HG03108 (cell line): ENCODE results near the gene IGFN1.

ENCODE experiments used
- ATAC-seq: cut with Tn5 transposase; IDR thresholded peaks from one replicate; pipeline ENCODE4 v1.9.1; 2021; ENCODE audit warnings: moderate library complexity; ENCODE audit not compliant: unreplicated experiment

Gene IGFN1

GRCh38 chr1:201184307-201185122 is 6.1 kb upstream of the IGFN1 start:
- ATAC-seq = no peak

- ATAC-seq = no peak
These were observed 5.5 kb upstream of the IGFN1 start for GRCh38 chr1:201185123-201185453.

DNA sequence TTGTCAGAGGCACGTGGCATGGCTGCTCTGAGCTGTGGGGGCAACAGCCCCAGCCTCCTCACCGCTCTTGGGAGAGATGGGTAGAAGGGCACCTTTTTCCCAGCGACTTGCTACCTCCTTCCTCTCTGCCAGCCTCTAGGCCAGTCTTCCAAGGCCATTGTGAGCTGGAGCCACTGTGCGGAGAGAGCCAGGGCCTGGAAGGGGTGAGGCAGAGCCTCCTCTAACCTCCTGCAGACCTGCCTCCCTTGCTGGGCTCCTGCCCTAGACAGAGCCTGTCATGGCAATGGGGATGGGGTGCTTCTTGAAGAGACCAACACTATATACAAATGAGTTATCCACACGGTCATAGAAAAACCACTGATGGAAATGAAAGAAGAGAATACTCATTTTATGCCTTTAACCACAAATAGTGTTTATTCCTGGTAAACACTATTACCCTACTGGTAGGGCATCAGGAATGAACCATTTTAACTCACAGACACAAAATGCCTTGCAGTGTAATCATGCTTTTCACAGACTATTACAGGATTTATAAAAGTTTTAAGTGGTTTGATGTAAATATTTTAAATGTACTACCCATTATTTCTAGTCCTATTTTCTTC is 5.0 kb upstream of the IGFN1 start:
- no peak for ATAC-seq

DNA sequence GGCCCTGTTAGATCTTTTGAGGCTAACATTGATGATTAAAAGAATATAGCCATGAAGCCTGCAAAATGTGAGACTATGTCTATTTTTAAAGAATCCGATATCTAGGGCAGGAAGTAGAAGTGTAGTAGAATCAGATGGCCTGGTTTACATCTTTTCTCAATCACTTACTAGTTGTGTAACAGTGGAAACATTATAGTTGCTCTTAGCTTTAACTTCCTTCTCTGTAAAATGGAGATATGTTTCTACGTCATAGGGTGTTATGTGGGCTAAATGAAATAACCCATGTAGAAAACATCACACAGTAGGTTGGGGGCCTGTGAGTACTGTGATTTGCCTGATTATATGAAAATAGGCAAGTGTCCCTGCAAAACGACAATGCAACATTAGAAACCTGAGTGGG is 4.4 kb upstream of the IGFN1 start:
- no peak for ATAC-seq

- no peak for ATAC-seq
These were observed 1.5 kb upstream of the IGFN1 start for GRCh38 chr1:201189085-201189484.

DNA sequence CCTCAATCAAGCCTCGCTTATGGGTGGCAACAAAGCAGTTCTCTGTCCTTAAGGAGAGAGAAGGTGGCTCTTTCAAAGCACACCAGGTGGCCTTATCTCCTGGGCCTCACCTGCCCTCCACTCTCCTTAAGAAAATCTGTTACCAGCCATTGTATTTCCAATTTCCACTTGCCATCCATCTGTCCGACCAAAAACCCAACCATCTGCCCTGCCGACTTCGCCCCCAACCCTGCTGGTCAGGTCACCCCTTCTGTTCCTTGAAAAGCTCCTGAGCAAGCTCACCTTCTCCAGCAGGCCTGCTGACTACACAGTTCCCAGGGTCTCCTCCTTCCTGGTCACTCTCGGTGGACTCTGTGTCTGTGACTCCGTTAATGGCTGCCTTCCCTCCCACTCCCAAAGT is 619 bp upstream of the IGFN1 start:
- ATAC-seq = no peak

DNA sequence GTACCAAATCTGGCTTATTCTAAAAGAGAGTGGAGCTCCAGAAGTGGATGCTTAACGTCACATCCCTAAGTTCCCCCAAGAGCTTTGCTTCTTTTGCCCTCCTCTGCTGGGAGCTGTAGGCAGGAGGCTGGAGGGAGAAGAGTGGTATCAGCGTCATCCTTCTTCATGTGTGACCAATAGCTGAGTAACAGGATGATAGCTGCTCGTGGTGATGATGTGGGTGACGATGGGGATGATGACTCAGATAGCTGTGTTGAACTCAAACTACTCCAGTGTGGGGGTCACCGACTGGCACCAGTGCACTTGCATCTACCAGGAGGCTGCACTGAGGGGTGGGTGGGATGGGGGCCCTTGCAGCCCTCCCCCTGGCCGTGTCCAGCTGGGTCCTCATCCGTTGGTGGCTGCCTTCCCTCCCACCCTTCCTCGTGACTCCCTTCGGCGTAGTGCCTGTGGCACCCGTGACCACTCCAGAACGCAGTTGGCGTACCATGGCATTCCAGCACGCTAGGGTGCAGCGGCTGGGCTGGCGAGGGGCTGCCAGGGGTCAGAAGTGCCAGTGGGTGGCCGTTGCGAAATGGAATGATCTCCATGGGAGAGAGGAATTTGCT is 1.1 kb downstream of the IGFN1 start:
- ATAC-seq = no peak

DNA sequence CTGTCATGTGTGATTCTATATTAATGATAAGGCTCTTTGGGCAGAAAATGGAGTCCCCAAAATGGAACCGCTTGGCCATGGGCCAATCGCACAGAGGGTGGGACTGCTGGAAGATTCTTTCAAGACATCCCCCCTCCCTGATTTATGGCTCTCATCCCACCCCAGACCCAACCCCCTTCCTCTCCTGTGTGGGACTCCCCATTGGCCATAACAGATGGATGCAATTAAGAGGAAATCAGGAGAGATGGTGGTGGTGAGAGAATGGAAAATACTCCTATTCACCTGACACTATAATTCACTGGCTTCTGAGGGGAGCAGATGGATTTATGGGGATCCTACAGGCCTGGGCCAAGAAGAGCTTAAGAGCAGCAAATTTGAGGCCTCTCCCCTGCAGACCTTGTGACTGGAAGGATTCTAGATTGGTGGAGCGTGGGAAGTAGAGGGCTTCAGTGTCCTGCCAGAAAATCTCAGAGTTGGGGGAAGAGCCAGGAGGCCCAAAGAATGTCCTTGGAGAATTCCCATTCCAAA is 1.7 kb downstream of the IGFN1 start:
- ATAC-seq = no peak

- no peak for ATAC-seq
These were observed 3.4 kb downstream of the IGFN1 start for GRCh38 chr1:201194046-201194445.

GRCh38 chr1:201198598-201198997 is 8.0 kb downstream of the IGFN1 start:
- ATAC-seq = no peak

GRCh38 chr1:201205036-201205435 is 14.4 kb downstream of the IGFN1 start:
- ATAC-seq = no peak

GRCh38 chr1:201206176-201206575 is 15.6 kb downstream of the IGFN1 start:
- ATAC-seq = no peak

DNA sequence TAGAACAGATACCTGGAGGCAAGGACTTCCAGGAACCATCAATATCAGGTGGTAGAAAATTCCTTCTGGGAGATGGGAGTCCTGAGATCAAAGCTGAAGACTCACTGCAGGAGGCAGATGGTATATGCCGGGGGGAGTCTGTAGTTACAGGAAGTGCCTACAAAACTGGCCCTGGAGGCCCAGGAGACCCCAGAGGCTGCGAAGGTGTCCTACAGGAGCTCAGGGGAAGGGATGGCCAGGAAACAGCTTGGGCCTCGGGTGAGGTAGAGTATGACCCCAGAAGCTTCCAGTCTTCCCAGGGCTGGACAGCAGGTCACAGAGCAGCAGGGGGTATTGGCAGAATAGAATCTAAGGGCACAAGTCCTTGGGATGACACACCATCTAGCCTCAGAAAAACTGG is 16.4 kb downstream of the IGFN1 start:
- ATAC-seq = no peak

DNA sequence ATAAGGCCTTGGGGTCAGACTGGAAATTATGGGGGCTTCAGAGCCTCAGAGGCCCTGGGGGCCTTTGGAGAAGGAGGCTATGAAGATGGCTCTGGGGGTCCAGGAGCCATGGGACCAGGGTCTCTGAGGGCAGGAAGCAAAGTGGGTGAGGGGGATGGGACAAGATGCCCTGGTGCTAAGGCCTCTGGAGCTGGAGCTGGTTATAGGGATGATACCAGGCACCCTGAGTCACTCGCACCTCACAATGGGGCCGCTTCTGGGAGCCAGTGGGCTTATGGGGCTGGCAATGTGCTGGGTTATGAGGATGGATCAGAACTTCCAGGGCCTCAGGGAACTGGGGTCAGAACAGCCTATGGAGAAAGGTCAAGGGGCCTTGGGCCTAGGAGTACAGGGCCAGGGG is 17.6 kb downstream of the IGFN1 start:
- no peak for ATAC-seq

DNA sequence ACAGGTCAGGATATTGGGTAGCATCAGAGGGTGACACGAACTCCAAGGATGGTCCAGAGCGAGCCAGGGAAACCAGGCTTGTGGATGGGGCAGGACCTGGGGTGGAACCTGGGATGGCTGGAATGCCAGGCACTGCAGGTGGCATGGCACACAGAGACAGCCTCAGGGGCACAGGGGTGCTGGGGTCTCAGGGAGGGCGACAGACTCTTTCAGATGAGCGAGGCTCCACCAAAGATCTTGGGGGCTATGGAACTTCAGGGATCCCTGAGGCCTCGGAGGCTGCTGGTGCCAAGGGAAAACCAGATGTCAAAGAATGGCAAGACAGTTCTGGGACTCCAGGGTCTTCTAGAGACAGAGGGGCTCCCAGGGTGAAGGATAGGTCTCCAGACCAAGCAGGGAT is 21.4 kb downstream of the IGFN1 start:
- ATAC-seq = no peak

GRCh38 chr1:201212461-201213055 is 21.9 kb downstream of the IGFN1 start:
- no peak for ATAC-seq

GRCh38 chr1:201213106-201213770 is 22.6 kb downstream of the IGFN1 start:
- no peak for ATAC-seq

- no peak for ATAC-seq
These were observed 23.3 kb downstream of the IGFN1 start for GRCh38 chr1:201213926-201214325.

DNA sequence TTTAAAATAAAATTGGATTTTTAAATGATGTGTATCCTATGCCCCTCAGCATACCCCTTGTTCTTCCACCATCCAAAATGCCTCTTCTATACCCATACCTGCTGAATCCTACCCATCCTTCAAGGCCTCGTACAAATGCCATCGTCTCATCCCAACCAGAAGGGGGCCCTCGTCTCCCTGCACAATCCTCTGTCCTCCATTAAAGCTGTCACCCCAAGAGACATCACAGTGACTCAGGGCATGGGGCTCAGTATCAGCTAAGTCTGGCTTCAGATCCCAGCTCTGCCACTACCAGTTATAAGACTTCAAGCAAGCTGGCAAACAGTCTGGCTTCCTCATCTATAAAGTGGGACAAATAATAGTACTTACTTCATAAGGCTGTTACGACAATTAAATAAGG is 23.8 kb downstream of the IGFN1 start:
- ATAC-seq = no peak

DNA sequence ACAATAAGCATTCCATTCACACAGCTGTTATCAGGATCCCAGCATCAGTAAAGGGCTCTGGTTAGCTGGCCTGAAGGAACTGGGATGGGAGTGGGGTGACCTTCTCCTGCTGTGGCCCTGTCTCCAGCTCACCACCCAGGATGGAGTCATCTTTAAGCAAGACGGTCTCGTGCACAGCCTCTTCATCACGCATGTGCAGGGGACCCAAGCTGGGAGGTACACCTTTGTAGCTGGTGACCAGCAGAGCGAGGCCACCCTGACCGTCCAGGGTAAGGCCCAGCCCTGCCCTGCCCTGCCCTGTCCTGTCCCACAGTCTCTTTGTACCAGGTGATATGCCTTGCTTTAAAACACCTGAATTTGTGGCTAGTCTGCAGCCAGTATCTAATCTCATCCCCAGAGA is 24.3 kb downstream of the IGFN1 start:
- no peak for ATAC-seq
